Left ventricle myocardium inferior (tissue), 1 donor: ENCODE measurements around the gene NRXN3. TPM values are rescaled to one million over a fixed set of nuclear protein-coding genes. Genes with fewer than 3 reads are reported as not detected.

ENCODE experiments used
- DNase-seq: peaks from one replicate; pipeline ENCODE4 v3.0.0-alpha.2; 2020
- H3K27ac ChIP-seq: fragments of 200-600 bp; replicated peaks from 2 replicates; pipeline ENCODE4 v1.8.0; 2021
- H3K27me3 ChIP-seq: fragments of 200-600 bp; 2 replicates; pipeline ENCODE4 v1.8.0; 2021; ENCODE audit warnings: low read depth
- H3K36me3 ChIP-seq: fragments of 200-600 bp; 2 replicates; pipeline ENCODE4 v1.8.0; 2021
- H3K4me1 ChIP-seq: fragments of 200-600 bp; 2 replicates; pipeline ENCODE4 v1.8.0; 2021
- H3K4me3 ChIP-seq: fragments of 200-600 bp; 2 replicates; pipeline ENCODE4 v1.8.0; 2021; ENCODE audit warnings: mild to moderate bottlenecking, moderate library complexity
- H3K9me3 ChIP-seq: fragments of 200-600 bp; replicated peaks from 2 replicates; pipeline ENCODE4 v1.8.0; 2021
- intact Hi-C: fragments of 100-400 bp; cut with micrococcal nuclease; formaldehyde crosslinking; loops from one replicate; pipeline ENCODE4 v1.11.0; 2022
- total RNA-seq: library from RNA; stranded (reverse); fragmentation: NEBNext Ultra II Directional; extraction: Animal tissue kit (Norgen Biotek cat#: 25700); gene quantifications from one replicate; pipeline ENCODE4 v1.2.1, GENCODE V29; 2021
- TF ChIP-seq, protein P1 (sequence below): fragments of 200-600 bp; IDR thresholded peaks from 2 replicates; pipeline ENCODE4 v1.8.0; 2021; ENCODE audit warnings: antibody characterized with exemption, mild to moderate bottlenecking, borderline replicate concordance
- donor health status: DM: no; HTN: yes; CAD: no; lungs with severe emphysema.

Gene NRXN3
- total RNA-seq, 1 donor from 2014 or later = 1.2 TPM

DNA sequence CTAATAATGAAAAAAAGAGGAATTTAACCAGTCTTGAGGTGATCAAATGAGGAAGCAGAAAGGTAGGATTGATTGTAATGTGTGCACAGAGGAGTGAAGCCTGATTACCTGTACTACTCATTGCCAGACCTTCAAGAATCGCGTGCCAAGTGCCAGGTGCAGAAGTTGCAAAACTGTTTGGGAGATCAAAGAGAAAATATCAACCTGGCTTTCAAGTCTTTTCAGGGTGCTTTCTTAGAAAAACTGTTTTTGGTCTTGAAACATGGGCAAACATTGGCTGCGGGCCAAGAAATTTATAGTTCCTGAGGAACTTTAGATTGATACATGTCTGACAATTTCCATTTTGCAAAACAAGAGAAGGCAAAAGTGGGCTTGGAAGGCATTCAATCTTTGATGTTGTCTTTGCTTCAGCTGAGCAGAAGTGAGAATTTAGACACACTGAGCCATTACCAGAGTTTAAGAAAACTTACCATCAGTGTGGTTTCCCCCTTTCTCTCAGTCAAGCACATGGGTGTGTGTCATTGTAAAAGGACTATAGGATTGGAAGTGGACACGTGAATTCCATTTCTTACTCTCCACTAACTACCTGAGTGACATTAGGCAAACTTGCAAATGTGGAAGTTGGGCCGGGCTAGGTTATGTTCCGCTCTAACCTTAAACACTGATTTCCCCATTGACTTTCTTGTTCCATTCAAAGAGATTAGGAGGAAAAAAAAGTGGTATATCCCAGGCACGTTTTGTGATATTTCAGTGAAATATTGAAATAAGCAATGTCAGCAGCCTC is 1555.0 kb downstream of the NRXN3 start:
- H3K4me1 ChIP-seq = no peaks in the 10 kb centered on the region
- TF ChIP-seq, protein P1, sequence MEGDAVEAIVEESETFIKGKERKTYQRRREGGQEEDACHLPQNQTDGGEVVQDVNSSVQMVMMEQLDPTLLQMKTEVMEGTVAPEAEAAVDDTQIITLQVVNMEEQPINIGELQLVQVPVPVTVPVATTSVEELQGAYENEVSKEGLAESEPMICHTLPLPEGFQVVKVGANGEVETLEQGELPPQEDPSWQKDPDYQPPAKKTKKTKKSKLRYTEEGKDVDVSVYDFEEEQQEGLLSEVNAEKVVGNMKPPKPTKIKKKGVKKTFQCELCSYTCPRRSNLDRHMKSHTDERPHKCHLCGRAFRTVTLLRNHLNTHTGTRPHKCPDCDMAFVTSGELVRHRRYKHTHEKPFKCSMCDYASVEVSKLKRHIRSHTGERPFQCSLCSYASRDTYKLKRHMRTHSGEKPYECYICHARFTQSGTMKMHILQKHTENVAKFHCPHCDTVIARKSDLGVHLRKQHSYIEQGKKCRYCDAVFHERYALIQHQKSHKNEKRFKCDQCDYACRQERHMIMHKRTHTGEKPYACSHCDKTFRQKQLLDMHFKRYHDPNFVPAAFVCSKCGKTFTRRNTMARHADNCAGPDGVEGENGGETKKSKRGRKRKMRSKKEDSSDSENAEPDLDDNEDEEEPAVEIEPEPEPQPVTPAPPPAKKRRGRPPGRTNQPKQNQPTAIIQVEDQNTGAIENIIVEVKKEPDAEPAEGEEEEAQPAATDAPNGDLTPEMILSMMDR = no peak
- H3K36me3 ChIP-seq = no peaks in the 10 kb centered on the region
- no peak overlapping the region for H3K27ac ChIP-seq
- no peak for DNase-seq
- intact Hi-C loops = no loop called here
- no peaks in the 10 kb centered on the region for H3K9me3 ChIP-seq
- H3K4me3 ChIP-seq = no peak overlapping the region
- no peaks in the 10 kb centered on the region for H3K27me3 ChIP-seq

DNA sequence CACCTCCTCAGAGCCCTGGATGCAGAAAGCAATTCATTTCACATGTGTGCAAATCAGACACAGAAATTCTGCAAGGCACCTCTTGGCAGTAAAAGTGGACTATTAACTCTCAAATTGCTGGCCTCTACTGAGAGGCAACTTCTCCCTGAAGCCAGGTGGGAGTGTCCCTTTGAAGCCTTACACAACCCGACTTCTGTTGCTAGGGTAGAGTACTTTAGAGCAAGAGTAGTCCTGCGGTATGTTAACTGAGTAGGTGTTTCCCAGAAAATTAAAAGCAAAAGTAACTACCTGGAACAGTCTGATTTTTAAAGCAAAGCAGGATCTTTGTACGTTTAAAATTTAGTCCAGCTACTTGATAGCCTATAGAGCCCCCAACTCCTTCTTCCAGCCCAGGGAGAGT is 1557.7 kb downstream of the NRXN3 start:
- no peak overlapping the region for H3K4me3 ChIP-seq

DNA sequence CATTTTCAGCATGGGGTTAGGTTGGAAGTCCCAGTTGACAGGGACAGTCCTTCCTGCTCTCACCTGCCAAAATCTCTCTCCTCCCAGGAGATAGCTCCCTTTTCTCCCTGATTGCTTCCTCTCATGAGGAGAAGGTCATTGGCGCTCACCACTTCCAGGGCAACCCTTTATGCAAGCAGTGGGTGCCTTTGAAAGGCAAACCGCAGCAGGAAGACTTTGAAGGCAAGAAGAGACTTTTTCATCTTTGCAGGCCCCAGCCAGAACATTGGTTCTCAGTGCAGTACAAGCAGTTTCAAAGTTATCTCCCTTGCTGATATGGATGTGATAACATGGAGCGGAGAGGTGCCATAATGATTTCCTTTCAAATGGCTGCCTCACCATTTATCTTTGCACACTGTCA is 1558.2 kb downstream of the NRXN3 start:
- H3K27me3 ChIP-seq = no peaks in the 10 kb centered on the region
- no peak overlapping the region for H3K27ac ChIP-seq
- no peak overlapping the region for H3K4me3 ChIP-seq
- intact Hi-C loops = no loop called here
- TF ChIP-seq, protein P1 = no peak
- H3K36me3 ChIP-seq = no peaks in the 10 kb centered on the region
- no peaks in the 10 kb centered on the region for H3K9me3 ChIP-seq
- no peak for DNase-seq
- H3K4me1 ChIP-seq = no peaks in the 10 kb centered on the region

More for the DNA sequence above, 1557.7 kb downstream of the NRXN3 start:
- Histone ChIP-seq H3K27ac (no peak overlapping the region), H3K36me3 (no peaks in the 10 kb centered on the region), H3K9me3 (no peaks in the 10 kb centered on the region), H3K4me1 (no peaks in the 10 kb centered on the region), H3K27me3 (no peaks in the 10 kb centered on the region)
- TF ChIP-seq, protein P1 = no peak
- intact Hi-C loops = no loop called here
- no peak for DNase-seq

DNA sequence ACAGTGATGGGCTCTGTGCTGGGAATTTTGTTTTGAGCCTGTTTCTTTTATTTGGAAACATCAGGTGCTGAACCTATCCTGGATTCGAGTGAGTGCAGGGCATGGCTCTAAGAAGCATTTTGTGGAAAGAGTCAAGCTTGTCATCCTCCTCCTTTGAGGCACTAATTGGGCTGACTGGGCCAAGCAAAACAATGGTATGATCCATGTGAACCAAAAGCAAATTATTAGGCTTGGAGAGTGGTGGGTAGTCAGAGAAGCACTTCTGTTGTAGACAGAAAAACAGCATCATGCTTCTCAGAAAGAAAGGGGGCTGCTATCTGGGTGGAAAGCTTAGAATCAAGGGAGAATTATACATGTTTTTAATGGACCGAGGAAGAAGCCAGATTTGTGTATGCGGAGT is 1559.6 kb downstream of the NRXN3 start:
- Histone ChIP-seq H3K9me3 (no peaks in the 10 kb centered on the region), H3K4me1 (no peaks in the 10 kb centered on the region), H3K36me3 (no peaks in the 10 kb centered on the region), H3K27me3 (no peaks in the 10 kb centered on the region), H3K4me3 (no peak overlapping the region), H3K27ac (no peak overlapping the region)
- DNase-seq = no peak
- intact Hi-C loops = no loop called here
- TF ChIP-seq, protein P1 = no peak

DNA sequence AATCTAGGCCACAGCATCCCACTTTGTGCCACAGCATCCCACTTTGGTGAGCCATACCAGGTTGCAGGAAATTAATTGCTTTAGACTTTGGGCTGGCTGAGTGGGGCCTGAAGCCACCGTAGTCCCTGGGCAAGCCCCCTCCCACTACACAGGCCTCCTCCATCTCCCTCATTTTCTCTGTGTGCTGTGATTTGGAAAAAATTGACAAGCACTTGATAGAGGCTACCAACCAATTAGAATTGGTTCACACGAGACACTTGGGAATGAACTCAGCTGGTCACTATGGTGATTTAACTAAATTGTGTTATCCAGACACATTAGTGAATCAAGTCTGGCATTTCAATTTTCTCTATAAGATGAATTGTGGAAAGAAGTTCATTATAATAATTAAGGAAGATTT is 1560.0 kb downstream of the NRXN3 start:
- Histone ChIP-seq H3K4me1 (no peaks in the 10 kb centered on the region), H3K9me3 (peaks cover 3% of the 10 kb centered on the region), H3K27me3 (no peaks in the 10 kb centered on the region), H3K4me3 (no peak overlapping the region), H3K27ac (no peak overlapping the region), H3K36me3 (no peaks in the 10 kb centered on the region)
- TF ChIP-seq, protein P1 = no peak
- intact Hi-C loops = no loop called here
- no peak for DNase-seq
